HG03139 (cell line): Measurements from ENCODE around the gene SFXN2.

Source experiments
- ATAC-seq: cut with Tn5 transposase; IDR thresholded peaks from one replicate; pipeline ENCODE4 v1.9.1; 2021; ENCODE audit not compliant: unreplicated experiment

SFXN2 gene

GRCh38 chr10:102775201-102775934 is 60.9 kb downstream of the SFXN2 start:
- ATAC-seq = no peak

GRCh38 chr10:102775935-102776669 is 61.7 kb downstream of the SFXN2 start:
- no peak for ATAC-seq

GRCh38 chr10:102776779-102777456 is 62.5 kb downstream of the SFXN2 start:
- no peak for ATAC-seq

- no peak for ATAC-seq
These were observed 63.4 kb downstream of the SFXN2 start for GRCh38 chr10:102777711-102778453.

- ATAC-seq = no peak
These were observed 64.3 kb downstream of the SFXN2 start for GRCh38 chr10:102778781-102779180.

GRCh38 chr10:102779680-102780526 is 65.5 kb downstream of the SFXN2 start:
- no peak for ATAC-seq

- ATAC-seq = no peak
These were observed 66.0 kb downstream of the SFXN2 start for GRCh38 chr10:102780527-102780808.

DNA sequence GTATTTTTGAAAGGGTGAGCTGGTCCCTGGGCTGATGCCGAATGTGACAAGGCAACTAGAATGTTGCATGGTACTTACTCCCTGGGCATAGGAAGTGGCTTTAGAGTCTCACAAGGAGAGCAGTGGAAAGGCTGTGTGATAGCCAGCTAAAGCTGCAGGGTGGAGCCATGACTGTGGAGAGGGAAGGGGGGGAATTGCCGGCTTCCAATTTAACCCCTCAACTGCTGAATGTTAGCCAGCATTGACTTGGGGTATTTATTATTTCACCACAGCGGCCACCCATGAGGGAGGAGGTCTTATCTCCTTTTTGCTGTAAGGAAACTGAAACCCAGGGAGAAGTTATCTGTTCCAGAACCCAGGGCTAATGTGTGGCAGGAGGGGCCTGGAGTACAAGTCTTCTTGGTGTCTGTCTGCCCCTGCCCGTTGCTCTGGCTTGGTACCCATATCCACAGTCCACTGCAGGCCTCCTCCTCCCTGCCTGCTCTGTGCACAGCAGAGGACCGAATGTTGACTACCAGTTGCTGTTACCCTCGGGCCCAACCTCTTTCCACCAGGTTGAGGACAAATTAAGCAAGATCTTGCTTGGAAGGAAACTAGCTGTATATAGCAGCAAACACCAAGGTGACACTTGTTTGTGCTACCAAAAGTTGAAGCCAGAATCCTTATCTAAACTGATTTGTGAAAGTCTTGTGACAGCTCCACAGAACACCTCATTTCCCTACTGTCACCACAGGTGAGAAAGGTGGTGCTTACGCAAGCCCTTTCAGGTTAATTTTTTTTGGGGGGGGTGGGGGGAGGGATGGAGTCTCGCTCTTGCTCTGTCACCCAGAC is 66.9 kb downstream of the SFXN2 start:
- no peak for ATAC-seq

- no peak for ATAC-seq
These were observed 67.6 kb downstream of the SFXN2 start for GRCh38 chr10:102781921-102782557.

DNA sequence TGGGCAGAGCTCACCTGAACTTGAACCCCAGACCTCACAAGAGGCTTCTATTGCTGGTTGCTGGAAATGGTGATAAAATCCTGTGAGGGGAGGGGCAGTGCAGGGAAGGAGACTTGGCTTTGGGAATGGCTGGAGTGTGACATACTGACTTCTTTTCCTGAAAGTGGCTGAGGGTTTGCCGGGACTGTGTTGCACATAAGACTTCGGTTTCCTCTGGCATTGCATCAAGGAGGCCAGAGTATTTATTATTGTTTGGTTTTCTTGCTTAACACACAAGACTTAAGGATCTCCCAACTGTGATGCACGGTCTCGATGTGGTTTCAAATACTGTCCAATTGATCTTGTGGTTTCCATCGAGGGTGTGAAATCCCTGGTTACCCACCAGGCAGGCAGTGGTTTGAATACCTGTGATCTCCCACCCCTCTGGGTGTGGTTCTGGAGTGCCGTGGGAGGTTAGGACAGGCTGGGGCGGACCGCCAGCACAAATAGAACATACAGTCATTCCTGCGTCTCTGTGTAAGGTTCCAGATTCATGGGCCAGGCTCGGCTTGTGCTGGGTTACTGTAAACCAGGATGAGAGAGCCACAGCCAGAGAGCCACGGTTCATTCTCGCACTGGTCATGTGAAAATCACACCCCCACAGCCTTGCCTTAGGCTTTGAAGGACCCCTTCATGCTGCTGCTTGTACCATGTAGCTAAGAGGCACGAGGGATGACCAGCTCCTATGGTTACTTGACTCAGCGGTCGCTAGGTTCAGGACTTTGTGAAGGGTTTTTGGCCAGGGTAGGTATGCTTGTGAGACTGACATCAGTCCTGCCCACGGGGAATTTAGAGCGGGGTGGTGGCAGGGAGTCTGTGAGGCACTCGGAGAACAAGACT is 68.5 kb downstream of the SFXN2 start:
- no peak for ATAC-seq

DNA sequence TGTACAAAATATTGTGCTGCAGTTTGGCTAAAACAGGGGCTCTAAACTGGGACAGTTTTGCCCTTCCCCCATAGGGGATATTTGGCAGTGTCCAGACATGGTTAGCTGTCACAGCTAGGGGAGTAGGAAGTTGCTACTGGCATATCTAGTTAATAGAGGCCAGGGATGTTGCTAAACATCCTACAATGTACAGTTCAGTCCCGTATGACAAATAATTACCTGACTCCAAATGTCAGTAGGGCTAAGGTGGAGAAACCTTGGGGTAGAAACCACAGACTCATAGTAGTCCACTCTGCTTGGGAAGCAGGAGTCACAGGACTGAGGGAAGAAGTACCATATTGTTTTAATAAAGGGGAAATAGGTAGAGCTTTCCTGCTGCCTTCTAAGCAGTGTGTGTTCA is 69.1 kb downstream of the SFXN2 start:
- ATAC-seq = no peak

- ATAC-seq = no peak
These were observed 71.4 kb downstream of the SFXN2 start for GRCh38 chr10:102785818-102786217.

DNA sequence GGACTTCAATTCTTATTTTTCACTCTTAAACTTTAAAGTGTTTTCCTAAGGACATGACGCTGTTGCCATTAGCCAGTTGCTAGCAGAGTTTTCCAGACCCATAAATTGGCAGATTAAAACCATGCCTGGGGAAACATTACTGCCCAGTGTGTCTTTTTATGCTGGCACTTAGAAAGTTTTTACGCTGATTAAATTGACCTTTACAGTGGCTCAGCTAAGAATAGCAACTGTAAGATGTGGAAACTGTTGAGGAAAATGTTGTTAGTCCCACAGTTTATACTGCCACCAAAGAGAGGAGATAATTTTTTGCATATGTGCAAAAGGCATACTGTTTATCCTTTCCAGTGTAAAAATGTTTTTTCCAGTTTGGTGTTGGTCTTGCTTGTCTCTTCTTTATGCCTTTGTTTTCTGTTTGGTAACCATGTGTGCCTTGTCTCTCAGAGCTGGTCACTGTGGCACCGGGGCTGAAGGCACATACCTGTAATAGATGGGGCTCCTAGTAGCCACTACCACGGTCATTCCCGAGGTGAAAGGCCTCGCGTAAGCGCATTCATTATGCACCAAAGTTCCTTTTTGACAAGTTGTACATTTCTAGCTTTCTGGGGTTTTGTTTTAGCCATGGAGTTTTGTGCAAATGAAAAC is 77.4 kb downstream of the SFXN2 start:
- no peak for ATAC-seq
